OCI-LY3 (cell line): ENCODE data around the gene TCEA2.

Source experiments
- H2AFZ ChIP-seq: fragments of 200-600, 300-600 bp; shearing (Covaris generic); 2 replicates; pipeline ENCODE4 v1.6.0; 2014; ENCODE audit warnings: antibody characterized with exemption, low read depth, low read length
- H3K27ac ChIP-seq: fragments of 200-600, 300-600 bp; sonication (generic); 2 replicates; pipeline ENCODE4 v1.5.1; 2014; ENCODE audit warnings: mild to moderate bottlenecking, low read length, moderate library complexity, mixed read lengths
- H3K27me3 ChIP-seq: fragments of 200-600, 300-600 bp; sonication (generic); 2 replicates; pipeline ENCODE4 v1.6.1; 2014; ENCODE audit warnings: low read depth, low read length, mixed read lengths
- H3K36me3 ChIP-seq: fragments of 200-600, 300-600 bp; sonication (generic); replicated peaks from 2 replicates; pipeline ENCODE3; 2014; ENCODE audit warnings: low read depth, low read length, mixed read lengths
- H3K4me1 ChIP-seq: fragments of 300-600, 200-600 bp; sonication (generic); 2 replicates; pipeline ENCODE4 v1.6.1; 2014; ENCODE audit warnings: low read length, mixed read lengths
- H3K4me2 ChIP-seq: fragments of 200-600, 300-600 bp; sonication (generic); 2 replicates; pipeline ENCODE4 v1.6.1; 2014; ENCODE audit warnings: low read length, mixed read lengths
- H3K4me3 ChIP-seq: fragments of 300-600, 200-600 bp; sonication (generic); 2 replicates; pipeline ENCODE4 v1.5.1; 2014; ENCODE audit warnings: antibody characterized with exemption, mild to moderate bottlenecking, low read length, moderate library complexity
- H3K79me2 ChIP-seq: fragments of 300-600, 200-600 bp; shearing (Covaris generic); 2 replicates; pipeline ENCODE4 v1.6.1; 2014; ENCODE audit warnings: mild to moderate bottlenecking, low read length, mixed read lengths
- H3K9ac ChIP-seq: fragments of 300-600, 200-600 bp; shearing (Covaris generic); 2 replicates; pipeline ENCODE4 v1.6.0; 2014; ENCODE audit warnings: mild to moderate bottlenecking, low read length, moderate library complexity
- H3K9me3 ChIP-seq: fragments of 200-600, 300-600 bp; shearing (Covaris generic); 2 replicates; pipeline ENCODE4 v1.6.1; 2014; ENCODE audit warnings: low read length, mixed read lengths; ENCODE audit not compliant: insufficient read depth
- H4K20me1 ChIP-seq: fragments of 200-600, 300-600 bp; sonication (generic); 2 replicates; pipeline ENCODE4 v1.6.1; 2016; ENCODE audit warnings: low read length, mixed read lengths; ENCODE audit not compliant: insufficient read depth
- CTCF ChIP-seq: fragments of 200-600, 300-600 bp; sonication (generic); IDR thresholded peaks from 2 replicates; pipeline ENCODE4 v1.5.1; 2014; ENCODE audit warnings: antibody characterized with exemption, low read length, low read depth
- EZH2phosphoT487 ChIP-seq: fragments of 200-600 bp; shearing (Covaris generic); IDR thresholded peaks from 2 replicates; pipeline ENCODE4 v1.6.1; 2018; ENCODE audit warnings: antibody characterized with exemption, mixed run types, low read depth

The TCEA2 gene

GRCh38 chr20:64032706-64033624, 30.0 kb upstream of the TCEA2 start:
- no peak overlapping the region for H3K4me2 ChIP-seq
- peaks cover 22% of the 10 kb centered on the region for H3K4me1 ChIP-seq
- H3K27me3 ChIP-seq = no peaks in the 10 kb centered on the region
- H4K20me1 ChIP-seq = no peaks in the 10 kb centered on the region
- no peak overlapping the region for H3K27ac ChIP-seq
- no peak overlapping the region for H3K4me3 ChIP-seq
- no peaks in the 10 kb centered on the region for H3K79me2 ChIP-seq
- H3K9me3 ChIP-seq = no peaks in the 10 kb centered on the region
- TF ChIP-seq EZH2phosphoT487 (no peak), CTCF (no peak)
- H3K9ac ChIP-seq = no peak overlapping the region
- H3K36me3 ChIP-seq = peaks cover 14% of the 10 kb centered on the region
- H2AFZ ChIP-seq = no peak overlapping the region

- Histone ChIP-seq H3K9ac (no peak overlapping the region), H3K27ac (no peak overlapping the region), H3K36me3 (peaks cover 13% of the 10 kb centered on the region), H3K4me3 (no peak overlapping the region), H3K4me1 (peaks cover 26% of the 10 kb centered on the region), H3K27me3 (no peaks in the 10 kb centered on the region), H2AFZ (no peak overlapping the region), H4K20me1 (no peaks in the 10 kb centered on the region), H3K4me2 (no peak overlapping the region), H3K9me3 (no peaks in the 10 kb centered on the region), H3K79me2 (no peaks in the 10 kb centered on the region)
- TF ChIP-seq EZH2phosphoT487 (no peak), CTCF (no peak)
Observed at GRCh38 chr20:64033981-64034493, 29.0 kb upstream of the TCEA2 start.

GRCh38 chr20:64035066-64035932, 27.7 kb upstream of the TCEA2 start:
- Histone ChIP-seq H3K79me2 (no peaks in the 10 kb centered on the region), H3K27ac (no peak overlapping the region), H3K27me3 (no peaks in the 10 kb centered on the region), H3K4me1 (peaks cover 37% of the 10 kb centered on the region), H3K9me3 (no peaks in the 10 kb centered on the region), H4K20me1 (no peaks in the 10 kb centered on the region), H2AFZ (no peak overlapping the region), H3K4me3 (no peak overlapping the region), H3K36me3 (peaks cover 12% of the 10 kb centered on the region), H3K9ac (no peak overlapping the region), H3K4me2 (no peak overlapping the region)
- TF ChIP-seq EZH2phosphoT487 (no peak), CTCF (no peak)
